WTC11 (cell line): ENCODE measurements around the gene HACD2. TPM values are rescaled to one million over a fixed set of nuclear protein-coding genes. Genes with fewer than 3 reads are reported as not detected.

Source experiments
- ATAC-seq: fragments of 200-7000 bp; cut with Tn5 transposase; 2 replicates; pipeline ENCODE4 v1.10.0; 2021; ENCODE audit warnings: mild to moderate bottlenecking, moderate library complexity
- CTCF ChIA-PET: fragments of 300-600 bp; sonication (Branson Sonifier 250); formaldehyde crosslinking; loops from one replicate; lab custom pipeline; 2021; ENCODE audit warnings: antibody characterized with exemption; lab: Charles Lee
- POLR2A ChIA-PET: fragments of 350-600 bp; sonication (Branson Sonifier 250); formaldehyde crosslinking; loops from one replicate; lab custom pipeline; 2021; ENCODE audit warnings: antibody characterized with exemption; lab: Charles Lee
- DNase-seq: peaks from one replicate; pipeline ENCODE4 v3.0.0; 2021; ENCODE audit warnings: low spot score
- H3K27ac Mint-ChIP-seq: 2 replicates; pipeline ENCODE4 v1.8.0; 2021; ENCODE audit warnings: mixed read lengths
- H3K27me3 Mint-ChIP-seq: 2 replicates; pipeline ENCODE4 v1.8.0; 2021; ENCODE audit warnings: low read depth, mild to moderate bottlenecking, moderate library complexity, mixed read lengths
- H3K36me3 Mint-ChIP-seq: 2 replicates; pipeline ENCODE4 v1.8.0; 2021; ENCODE audit warnings: mixed read lengths
- H3K4me1 Mint-ChIP-seq: 2 replicates; pipeline ENCODE4 v1.8.0; 2022; ENCODE audit warnings: mixed read lengths
- H3K4me3 Mint-ChIP-seq: 2 replicates; pipeline ENCODE4 v1.8.0; 2021; ENCODE audit warnings: mild to moderate bottlenecking, moderate library complexity, mixed read lengths
- H3K9me3 Mint-ChIP-seq: 2 replicates; pipeline ENCODE4 v1.8.0; 2021; ENCODE audit warnings: mixed read lengths
- ATF2 ChIP-seq: sonication (generic); formaldehyde crosslinking; IDR thresholded peaks from 2 replicates; pipeline ENCODE4 v1.8.1; 2022; ENCODE audit warnings: low read depth, missing genetic modification reagents, borderline replicate concordance
- CBFB ChIP-seq: sonication (generic); formaldehyde crosslinking; IDR thresholded peaks from 2 replicates; pipeline ENCODE4 v1.8.1; 2022; ENCODE audit warnings: mild to moderate bottlenecking, low read depth, missing genetic modification reagents
- CDX4 ChIP-seq: fragments of 250-450 bp; sonication (Bioruptor Pico); IDR thresholded peaks from 2 replicates; pipeline ENCODE4 v1.9.0; 2021; ENCODE audit warnings: moderate library complexity, mild to moderate bottlenecking, inconsistent platforms, borderline replicate concordance
- ELF4 ChIP-seq: sonication (generic); formaldehyde crosslinking; IDR thresholded peaks from 2 replicates; pipeline ENCODE4 v1.8.1; 2022; ENCODE audit warnings: low read depth, mild to moderate bottlenecking, moderate library complexity, missing genetic modification reagents
- ESRRA ChIP-seq: sonication (generic); formaldehyde crosslinking; IDR thresholded peaks from 2 replicates; pipeline ENCODE4 v1.8.1; 2022; ENCODE audit warnings: mild to moderate bottlenecking, missing genetic modification reagents, borderline replicate concordance
- FOXP1 ChIP-seq: sonication (generic); formaldehyde crosslinking; IDR thresholded peaks from 2 replicates; pipeline ENCODE4 v1.8.0; 2022; ENCODE audit warnings: missing genetic modification reagents, mild to moderate bottlenecking, moderate library complexity, borderline replicate concordance
- GTF2I ChIP-seq: fragments of 250-450 bp; sonication (Bioruptor Pico); conservative IDR thresholded peaks from 2 replicates; pipeline ENCODE4 v1.4.0; 2021; ENCODE audit warnings: mild to moderate bottlenecking
- HMGA2 ChIP-seq: fragments of 250-450 bp; sonication (Bioruptor Pico); IDR thresholded peaks from 2 replicates; pipeline ENCODE4 v1.4.0; 2021; ENCODE audit warnings: mild to moderate bottlenecking, moderate library complexity
- JUN ChIP-seq: sonication (generic); formaldehyde crosslinking; IDR thresholded peaks from 2 replicates; pipeline ENCODE4 v1.8.0; 2023; ENCODE audit warnings: mild to moderate bottlenecking, missing genetic modification reagents
- MLX ChIP-seq: sonication (generic); formaldehyde crosslinking; IDR thresholded peaks from 2 replicates; pipeline ENCODE4 v1.8.1; 2023; ENCODE audit warnings: mild to moderate bottlenecking, missing genetic modification reagents, moderate library complexity
- MXD4 ChIP-seq: fragments of 250-450 bp; sonication (Bioruptor Pico); IDR thresholded peaks from 2 replicates; pipeline ENCODE4 v1.8.0; 2021; ENCODE audit warnings: mild to moderate bottlenecking, moderate library complexity, borderline replicate concordance
- NFYB ChIP-seq: sonication (generic); formaldehyde crosslinking; conservative IDR thresholded peaks from 2 replicates; pipeline ENCODE4 v1.8.0; 2022; ENCODE audit warnings: low read depth, missing genetic modification reagents
- RORB ChIP-seq: fragments of 250-450 bp; sonication (Bioruptor Pico); IDR thresholded peaks from 2 replicates; pipeline ENCODE4 v1.9.0; 2021; ENCODE audit warnings: mild to moderate bottlenecking
- TEAD4 ChIP-seq: sonication (generic); formaldehyde crosslinking; IDR thresholded peaks from 2 replicates; pipeline ENCODE4 v1.8.0; 2022; ENCODE audit warnings: mild to moderate bottlenecking, missing genetic modification reagents
- ZBTB43 ChIP-seq: sonication (generic); formaldehyde crosslinking; IDR thresholded peaks from 2 replicates; pipeline ENCODE4 v1.8.1; 2023; ENCODE audit warnings: mild to moderate bottlenecking, missing genetic modification reagents
- ZNF121 ChIP-seq: sonication (generic); formaldehyde crosslinking; IDR thresholded peaks from 2 replicates; pipeline ENCODE4 v1.8.0; 2023; ENCODE audit warnings: missing genetic modification reagents
- ZNF138 ChIP-seq: sonication (generic); formaldehyde crosslinking; conservative IDR thresholded peaks from 2 replicates; pipeline ENCODE4 v1.8.1; 2022; ENCODE audit warnings: mild to moderate bottlenecking, moderate library complexity, missing genetic modification reagents
- ZNF425 ChIP-seq: fragments of 250-450 bp; sonication (Bioruptor Pico); conservative IDR thresholded peaks from 2 replicates; pipeline ENCODE4 v1.9.0; 2021; ENCODE audit warnings: mild to moderate bottlenecking
- ZNF532 ChIP-seq: fragments of 250-450 bp; sonication (Bioruptor Pico); IDR thresholded peaks from 2 replicates; pipeline ENCODE4 v1.9.0; 2021; ENCODE audit warnings: mild to moderate bottlenecking, borderline replicate concordance
- total RNA-seq: library from RNA; stranded (reverse); gene quantifications from 3 replicates; pipeline ENCODE4 v1.2.3, GENCODE V29; 2021

Gene HACD2
- total RNA-seq, 1 experiment from 2014 or later, result 26.1 TPM

- H3K4me1 Mint-ChIP-seq, result peaks cover 11% of the 10 kb centered on the region
- H3K9me3 Mint-ChIP-seq, result no peaks in the 10 kb centered on the region
- peaks cover 23% of the 10 kb centered on the region for H3K27me3 Mint-ChIP-seq
- no peak for DNase-seq
- CTCF ChIA-PET, result interaction anchor here (1.6 kb wide), 1 partner anchor 10 kb away, joined by 5 read pairs; no protein-coding TSS in a partner anchor
- POLR2A ChIA-PET, result no interaction called here
- TF ChIP-seq ZNF425 (CRISPR knock-in tag), result no peak
- TF ChIP-seq MLX (CRISPR knock-in tag), result no peak
- no peak for TF ChIP-seq CDX4
- TF ChIP-seq RORB, result no peak
- TF ChIP-seq CBFB (CRISPR knock-in tag), result no peak
- TF ChIP-seq ZNF532, result no peak
- TF ChIP-seq ZNF121 (CRISPR knock-in tag), result no peak
- TF ChIP-seq ELF4 (CRISPR knock-in tag), result no peak
- TF ChIP-seq TEAD4, result no peak
- TF ChIP-seq NFYB (CRISPR knock-in tag), result no peak
- no peak for TF ChIP-seq HMGA2 (CRISPR knock-in tag)
- TF ChIP-seq ESRRA (CRISPR knock-in tag), result no peak
- TF ChIP-seq ZNF138, result no peak
- no peak for TF ChIP-seq GTF2I (CRISPR knock-in tag)
- TF ChIP-seq MXD4 (CRISPR knock-in tag), result no peak
- TF ChIP-seq ZBTB43, result no peak
- TF ChIP-seq JUN (CRISPR knock-in tag), result no peak
- no peak for TF ChIP-seq ATF2 (CRISPR knock-in tag)
- TF ChIP-seq FOXP1 (CRISPR knock-in tag), result no peak
- no peak overlapping the region for H3K4me3 Mint-ChIP-seq
- H3K36me3 Mint-ChIP-seq, result peaks cover 16% of the 10 kb centered on the region; the same call in 1 of the 2 replicates
- no peak overlapping the region for H3K27ac Mint-ChIP-seq
- no peak for ATAC-seq
Observed at GRCh38 chr3:123499322-123499721, 85.5 kb downstream of the HACD2 start.
